Astrocyte of the spinal cord (primary cell): ENCODE data around the gene PLEKHA4.
A peak's percentile ranks its signal among the peaks of the same experiment; 100 is the strongest.
"Not testable (repeated sequence)": the region's sequence is repeated elsewhere in the genome, so short reads cannot be mapped to it uniquely, and the experiment has no call there.

ENCODE experiments used
- DNase-seq: peaks from one replicate; pipeline ENCODE4 v3.0.0; 2011; ENCODE audit warnings: low read depth, low spot score
- H3K4me3 ChIP-seq: 2 replicates; pipeline ENCODE4 v1.5.1; 2011; ENCODE audit warnings: low read depth, mild to moderate bottlenecking, low read length, moderate library complexity
- CTCF ChIP-seq: IDR thresholded peaks from 2 replicates; pipeline ENCODE4 v1.5.1; 2012; ENCODE audit warnings: low read depth, mild to moderate bottlenecking, low read length, inconsistent platforms
- in situ Hi-C: cut with HindIII; loops from 2 replicates; pipeline ENCODE4 v1.10.0; 2017; ENCODE audit warnings: low sequenced_read_pairs

PLEKHA4 gene

GRCh38 chr19:48868114-48868886, at the start of gene PLEKHA4:
PLEKHA4 (minus strand) TSS chr19:48868617; CDS start chr19:48867620, 997 bp downstream.
- peak; percentile 38 for DNase-seq
- TF ChIP-seq CTCF, result no peak
- H3K4me3 ChIP-seq, result peak within 1 kb of the TSS; percentile 37
- in situ Hi-C loops, result no loop called here

GRCh38 chr19:48918071-48918470, 49.7 kb upstream of the PLEKHA4 start:
- DNase-seq, result no peak
- in situ Hi-C loops, result no loop called here
- TF ChIP-seq CTCF, result no peak
- no peak overlapping the region for H3K4me3 ChIP-seq

- TF ChIP-seq CTCF, result no peak
- in situ Hi-C loops, result no loop called here
- H3K4me3 ChIP-seq, result no peak overlapping the region
- no peak for DNase-seq
Measured at GRCh38 chr19:48915757-48916156, 47.3 kb upstream of the PLEKHA4 start.

- DNase-seq, result no peak
Measured at GRCh38 chr19:48914181-48914580, 45.8 kb upstream of the PLEKHA4 start.

GRCh38 chr19:48913114-48913889, 44.9 kb upstream of the PLEKHA4 start:
- no peak for TF ChIP-seq CTCF
- H3K4me3 ChIP-seq, result no peak overlapping the region
- DNase-seq, result no peak
- in situ Hi-C loops, result no loop called here

More at GRCh38 chr19:48914181-48914580, 45.8 kb upstream of the PLEKHA4 start:
- TF ChIP-seq CTCF, result no peak
- no peak overlapping the region for H3K4me3 ChIP-seq
- in situ Hi-C loops, result no loop called here

- no peak for TF ChIP-seq CTCF
- no peak overlapping the region for H3K4me3 ChIP-seq
- no peak for DNase-seq
- in situ Hi-C loops, result no loop called here
Measured at GRCh38 chr19:48910803-48911202, 42.4 kb upstream of the PLEKHA4 start.

- H3K4me3 ChIP-seq, in situ Hi-C loops, DNase-seq: not testable (repeated sequence)
Measured at GRCh38 chr19:48909424-48910077, 41.1 kb upstream of the PLEKHA4 start.
